Brain microvascular endothelial cell (primary cell): ENCODE results near the gene NLN.

ENCODE experiments used
- DNase-seq: peaks from one replicate; pipeline ENCODE4 v3.0.0-alpha.2; 2020
- H3K27ac ChIP-seq: fragments of 250-450 bp; sonication (Bioruptor Pico); 2 replicates; pipeline ENCODE4 v1.5.1; 2020; ENCODE audit warnings: mild to moderate bottlenecking, moderate library complexity
- H3K27me3 ChIP-seq: fragments of 250-450 bp; sonication (Bioruptor Pico); replicated peaks from 2 replicates; pipeline ENCODE4 v1.5.1; 2020; ENCODE audit warnings: mild to moderate bottlenecking
- H3K36me3 ChIP-seq: fragments of 250-450 bp; sonication (Bioruptor Pico); replicated peaks from 2 replicates; pipeline ENCODE4 v1.5.1; 2020; ENCODE audit warnings: mild to moderate bottlenecking
- H3K4me3 ChIP-seq: 2 replicates; pipeline ENCODE4 v1.5.1; 2011; ENCODE audit warnings: low read depth, mild to moderate bottlenecking, control low read depth, low read length, moderate library complexity
- in situ Hi-C: cut with HindIII; loops from 2 replicates; pipeline ENCODE4 v1.10.0; 2017; ENCODE audit warnings: low sequenced_read_pairs, low pct_ligation_motif_present
- TF ChIP-seq, protein P1 (sequence below): IDR thresholded peaks from 2 replicates; pipeline ENCODE4 v1.5.1; 2011; ENCODE audit warnings: low read depth, mild to moderate bottlenecking, moderate library complexity, low read length, control low read depth, inconsistent platforms; ENCODE audit errors: missing control alignments

NLN gene

DNA sequence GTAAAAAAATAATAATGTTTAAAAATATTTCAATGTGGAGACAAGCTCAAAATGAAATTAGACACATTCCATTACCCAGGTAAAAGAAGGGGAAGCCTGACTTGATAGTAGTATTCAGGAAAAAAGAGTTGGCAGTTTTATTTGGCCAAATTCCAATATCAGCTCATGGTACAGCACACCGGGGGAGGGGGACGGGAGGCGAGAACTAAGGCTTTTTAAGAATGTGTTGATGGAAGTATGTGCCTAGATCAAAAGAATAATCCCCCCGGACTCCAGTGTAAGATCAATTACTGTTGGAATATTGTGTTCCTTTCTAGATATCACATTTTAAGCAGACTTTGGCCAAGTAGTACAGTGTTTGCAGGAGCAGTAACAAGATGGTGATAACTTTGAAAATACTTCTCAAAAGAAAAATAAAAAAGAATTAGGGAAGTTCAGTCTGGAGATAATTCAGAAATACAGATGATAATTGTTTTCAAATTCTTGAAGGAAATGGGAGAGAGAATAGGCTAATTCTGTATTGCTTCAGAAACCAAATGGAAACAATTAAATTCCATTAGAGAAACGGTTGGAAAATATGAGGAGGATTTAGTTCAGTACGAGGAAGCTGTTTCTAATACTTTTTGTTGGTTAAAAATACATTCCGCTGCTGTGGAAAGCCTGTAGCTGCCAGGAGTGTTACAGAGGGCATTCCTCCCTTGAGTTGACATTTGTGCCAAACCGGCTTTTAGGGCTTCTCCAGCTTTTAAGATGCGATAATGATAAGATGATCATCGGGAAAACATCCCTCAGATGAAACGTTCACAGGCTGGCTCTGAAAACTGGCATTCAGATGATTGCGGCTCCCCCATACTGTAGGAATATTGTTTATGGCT lies 106.3 kb downstream of the NLN start:
- no peaks in the 10 kb centered on the region for H3K36me3 ChIP-seq
- DNase-seq: no peak
- no peak overlapping the region for H3K4me3 ChIP-seq
- TF ChIP-seq, protein P1, sequence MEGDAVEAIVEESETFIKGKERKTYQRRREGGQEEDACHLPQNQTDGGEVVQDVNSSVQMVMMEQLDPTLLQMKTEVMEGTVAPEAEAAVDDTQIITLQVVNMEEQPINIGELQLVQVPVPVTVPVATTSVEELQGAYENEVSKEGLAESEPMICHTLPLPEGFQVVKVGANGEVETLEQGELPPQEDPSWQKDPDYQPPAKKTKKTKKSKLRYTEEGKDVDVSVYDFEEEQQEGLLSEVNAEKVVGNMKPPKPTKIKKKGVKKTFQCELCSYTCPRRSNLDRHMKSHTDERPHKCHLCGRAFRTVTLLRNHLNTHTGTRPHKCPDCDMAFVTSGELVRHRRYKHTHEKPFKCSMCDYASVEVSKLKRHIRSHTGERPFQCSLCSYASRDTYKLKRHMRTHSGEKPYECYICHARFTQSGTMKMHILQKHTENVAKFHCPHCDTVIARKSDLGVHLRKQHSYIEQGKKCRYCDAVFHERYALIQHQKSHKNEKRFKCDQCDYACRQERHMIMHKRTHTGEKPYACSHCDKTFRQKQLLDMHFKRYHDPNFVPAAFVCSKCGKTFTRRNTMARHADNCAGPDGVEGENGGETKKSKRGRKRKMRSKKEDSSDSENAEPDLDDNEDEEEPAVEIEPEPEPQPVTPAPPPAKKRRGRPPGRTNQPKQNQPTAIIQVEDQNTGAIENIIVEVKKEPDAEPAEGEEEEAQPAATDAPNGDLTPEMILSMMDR: no peak
- in situ Hi-C loops: no loop called here
- no peak overlapping the region for H3K27ac ChIP-seq
- H3K27me3 ChIP-seq: no peaks in the 10 kb centered on the region

DNA sequence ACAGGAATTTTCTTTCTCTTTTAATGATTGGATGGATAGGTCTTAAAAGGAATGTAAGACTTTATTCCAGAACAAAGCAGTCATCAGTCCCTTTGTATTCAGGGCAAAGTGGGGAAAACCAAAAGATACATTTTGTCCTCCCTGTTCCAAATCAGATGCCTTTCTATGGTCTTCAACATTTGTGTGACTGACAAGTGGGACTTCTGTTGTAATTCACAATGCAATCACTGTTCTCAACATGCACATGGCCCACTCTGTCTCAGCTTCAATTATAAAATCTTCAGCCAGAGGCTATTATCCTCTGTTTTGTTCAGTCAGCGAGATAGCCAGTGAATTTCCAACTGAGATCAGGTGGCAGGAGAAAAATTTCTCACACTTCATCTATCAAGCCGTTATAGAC lies 108.9 kb downstream of the NLN start:
- no peak for DNase-seq
- TF ChIP-seq, protein P1: no peak
- in situ Hi-C loops: no loop called here
- H3K36me3 ChIP-seq: no peaks in the 10 kb centered on the region
- H3K4me3 ChIP-seq: no peak overlapping the region
- no peaks in the 10 kb centered on the region for H3K27me3 ChIP-seq
- H3K27ac ChIP-seq: no peak overlapping the region

DNA sequence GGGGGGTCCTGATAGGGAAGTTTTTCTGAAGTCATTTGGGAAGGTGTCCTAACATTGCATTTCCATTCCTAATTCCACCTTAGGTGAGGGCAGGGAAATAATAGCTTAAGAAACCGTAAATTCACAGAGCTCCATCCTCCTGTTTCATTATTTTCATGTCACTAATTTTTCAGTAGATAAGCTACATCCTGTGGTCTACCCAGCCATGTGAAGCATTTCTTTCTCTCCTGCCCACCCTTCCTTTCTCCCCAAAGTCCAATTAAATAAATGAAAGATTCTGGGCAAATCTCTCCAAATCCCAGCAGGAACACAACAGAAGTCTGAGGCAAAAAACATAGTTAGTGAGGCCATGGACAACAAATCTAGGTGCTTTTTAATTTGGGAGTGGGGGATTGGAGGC lies 109.3 kb downstream of the NLN start:
- H3K27ac ChIP-seq: no peak overlapping the region
- in situ Hi-C loops: no loop called here

DNA sequence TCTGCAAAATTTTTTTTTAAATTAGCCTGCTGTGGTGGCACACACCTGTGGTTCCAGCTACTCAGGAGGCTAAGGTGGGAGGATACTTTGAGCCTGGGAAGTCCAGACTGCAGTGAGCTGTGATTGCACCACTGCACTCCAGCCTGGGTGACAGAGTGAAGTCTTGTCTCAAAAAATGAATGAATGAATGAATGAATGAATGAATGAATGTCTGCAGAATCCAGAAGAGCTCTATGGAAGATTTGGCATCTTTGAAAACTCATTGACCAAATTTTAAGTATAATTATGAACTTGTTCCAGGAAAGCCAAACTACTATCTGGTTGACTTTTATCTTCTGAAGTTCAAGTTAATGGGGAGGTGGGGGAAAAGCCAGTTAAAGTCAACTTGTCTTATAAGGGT lies 110.1 kb downstream of the NLN start:
- Histone ChIP-seq H3K27me3 (no peaks in the 10 kb centered on the region), H3K36me3 (no peaks in the 10 kb centered on the region), H3K27ac (no peak overlapping the region), H3K4me3 (no peak overlapping the region)
- no peak for DNase-seq
- TF ChIP-seq, protein P1: no peak
- in situ Hi-C loops: no loop called here

More for the DNA sequence above, 109.3 kb downstream of the NLN start:
- Histone ChIP-seq H3K27me3 (no peaks in the 10 kb centered on the region), H3K4me3 (no peak overlapping the region), H3K36me3 (no peaks in the 10 kb centered on the region)
- TF ChIP-seq, protein P1: no peak
- no peak for DNase-seq

DNA sequence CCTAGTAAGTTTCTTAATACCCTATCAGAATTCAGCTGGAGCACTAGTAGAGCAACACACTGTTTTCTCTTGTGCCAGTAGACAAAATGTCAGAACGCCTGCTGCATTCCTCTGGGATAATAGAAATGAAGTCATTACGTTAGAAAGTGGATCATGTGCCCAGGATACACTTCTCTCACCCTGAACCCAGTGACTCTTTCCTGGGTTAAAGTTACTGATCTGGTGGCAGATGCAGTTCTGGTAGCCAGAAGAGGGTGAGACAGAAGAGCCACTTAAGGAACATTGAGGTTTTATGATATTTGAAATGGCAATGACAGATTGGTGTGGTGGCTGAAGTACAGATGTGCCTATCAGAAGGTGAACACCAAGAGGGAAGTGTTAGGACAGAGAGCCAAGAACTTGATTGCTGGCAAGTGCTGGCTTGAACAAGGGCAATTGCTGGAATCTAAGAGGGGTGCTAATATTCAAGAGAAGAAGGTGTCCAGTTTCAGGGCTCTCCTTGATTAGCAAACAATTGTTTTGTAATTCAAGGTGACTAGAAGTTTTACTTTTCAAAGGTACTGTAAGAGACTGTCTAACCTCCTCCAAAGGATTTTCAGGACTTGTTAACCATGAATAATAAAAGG lies 110.7 kb downstream of the NLN start:
- H3K36me3 ChIP-seq: no peaks in the 10 kb centered on the region
- in situ Hi-C loops: no loop called here

More for the DNA sequence above, 110.7 kb downstream of the NLN start:
- Histone ChIP-seq H3K4me3 (no peak overlapping the region), H3K27me3 (no peaks in the 10 kb centered on the region), H3K27ac (no peak overlapping the region)
- TF ChIP-seq, protein P1: no peak
- DNase-seq: no peak
